Measurements from ENCODE around the gene TRIM48. TPM values are rescaled to one million over a fixed set of nuclear protein-coding genes. Genes with fewer than 3 reads are reported as not detected.
"Not testable (repeated sequence)": the region's sequence is repeated elsewhere in the genome, so short reads cannot be mapped to it uniquely, and the experiment has no call there.

TRIM48 gene
- total RNA-seq = not detected

DNA sequence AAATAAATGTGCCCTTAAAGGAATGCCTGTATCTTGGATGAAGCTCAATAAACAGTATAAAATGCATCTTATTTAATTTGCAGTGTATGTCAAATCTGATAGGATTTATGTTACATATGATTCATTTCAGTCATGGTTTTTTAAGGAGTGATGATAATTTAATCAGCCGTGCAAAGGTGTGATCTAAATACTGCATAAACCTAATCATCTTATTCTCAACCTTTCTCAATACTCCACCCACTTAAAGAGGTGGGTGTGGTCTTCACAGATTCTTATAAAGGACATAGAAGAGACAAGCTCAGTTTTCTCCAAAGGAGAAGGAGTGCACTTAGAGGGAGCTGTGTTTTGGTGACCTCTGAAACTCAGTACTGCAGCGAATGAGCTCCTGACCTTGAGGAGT, at the start of gene TRIM48:
Gene TRIM48, plus strand, starts transcription at position 301 of the 400 bp plus-strand sequence. CDS start 113 bp downstream, outside the sequence.
- not testable (repeated sequence) for DNase-seq (ENCODE audit: low spot score in 2 of 2); H3K27ac Mint-ChIP-seq; ATAC-seq; H3K36me3 Mint-ChIP-seq
- H3K9me3 Mint-ChIP-seq = peaks cover 10 to 18% of the 10 kb centered on the region in 2 donors

DNA sequence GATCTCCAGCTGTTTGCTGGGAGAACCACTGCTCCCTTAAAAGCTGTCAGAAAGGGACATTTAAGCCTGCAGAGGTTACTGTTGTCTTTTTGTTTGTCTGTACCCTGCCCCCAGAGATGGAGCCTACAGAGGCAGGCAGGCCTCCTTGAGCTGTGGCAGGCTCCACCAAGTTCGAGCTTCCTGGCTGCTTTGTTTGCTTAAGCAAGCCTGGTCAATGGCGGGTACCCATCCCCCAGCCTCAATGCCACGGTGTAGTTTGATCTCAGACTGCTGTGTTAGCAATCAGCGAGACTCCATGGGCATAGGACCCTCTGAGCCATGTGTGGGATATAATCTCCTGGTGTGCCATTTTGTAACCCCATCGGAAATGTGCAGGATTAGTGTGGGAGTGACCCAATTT, 23.6 kb upstream of the TRIM48 start:
- DNase-seq (ENCODE audit: low spot score in 2 of 2); H3K27ac Mint-ChIP-seq; ATAC-seq: not testable (repeated sequence)
- Mint-ChIP-seq H3K9me3 (peaks cover 20 to 26% of the 10 kb centered on the region in 2 donors), H3K36me3 (peaks cover 0 to 39% of the 10 kb centered on the region in 2 donors)

- H3K9me3 Mint-ChIP-seq = peaks cover 10 to 14% of the 10 kb centered on the region in 2 donors
- no peak for ATAC-seq
- H3K36me3 Mint-ChIP-seq = no peaks in the 10 kb centered on the region
- no peak overlapping the region for H3K27ac Mint-ChIP-seq
- no peak for DNase-seq (ENCODE audit: low spot score in 2 of 2)
Observed at GRCh38 chr11:55263081-55263480, 1.1 kb downstream of the TRIM48 start.

Other genes with a start within 250 kb of the TRIM48 start
- gene OR4A16, start 81.0 kb downstream of the TRIM48 start, total RNA-seq = not detected
- not detected for gene OR4A15, start 105.8 kb downstream of the TRIM48 start, total RNA-seq